Measurements from ENCODE around the gene PLEKHM2. TPM values are rescaled to one million over a fixed set of nuclear protein-coding genes. Genes with fewer than 3 reads are reported as not detected.

Gene PLEKHM2
- total RNA-seq, 1 experiment from 2014 or later, result 33.3 TPM

DNA sequence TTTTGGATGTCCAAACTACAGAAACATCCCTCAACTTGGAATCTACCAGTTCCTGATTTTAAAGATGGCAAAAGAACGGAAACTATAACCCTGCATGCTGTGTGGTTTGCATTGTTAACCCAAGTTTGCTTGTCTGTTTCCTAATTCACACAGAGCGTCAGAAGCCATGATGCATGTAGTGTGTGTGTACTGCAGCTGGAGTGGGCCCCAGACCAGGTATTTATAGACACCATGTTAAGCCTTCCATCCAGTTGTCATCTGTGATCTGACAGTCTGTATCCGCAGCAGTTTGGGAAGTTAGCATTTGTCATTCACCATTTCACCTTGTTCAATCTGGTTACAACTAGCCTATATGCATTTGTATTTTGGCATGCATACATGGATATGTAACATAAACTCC, 27.7 kb upstream of the PLEKHM2 start:
- Mint-ChIP-seq H3K4me3 (ENCODE audit: unreplicated experiment) (no peak overlapping the region), H3K36me3 (ENCODE audit: insufficient read depth, unreplicated experiment) (peaks cover 71% of the 10 kb centered on the region), H3K27ac (ENCODE audit: unreplicated experiment) (no peak overlapping the region), H3K27me3 (ENCODE audit: insufficient read depth, unreplicated experiment) (no peaks in the 10 kb centered on the region), H3K4me1 (ENCODE audit: low read depth, unreplicated experiment) (no peaks in the 10 kb centered on the region), H3K9me3 (ENCODE audit: unreplicated experiment) (no peaks in the 10 kb centered on the region)
- POLR2A ChIA-PET, result no interaction called here
- DNase-seq, result no peak
- Histone ChIP-seq H3K9me3 (no peaks in the 10 kb centered on the region), H3K4me1 (no peaks in the 10 kb centered on the region), H3K4me3 (ENCODE audit: low read depth, low read length) (no peak overlapping the region), H3K36me3 (ENCODE audit: control insufficient read depth, insufficient read depth, low read length) (peaks cover 6% of the 10 kb centered on the region), H3K27me3 (replicated peaks; ENCODE audit: control insufficient read depth, insufficient read depth, low read length) (no peaks in the 10 kb centered on the region)
- intact Hi-C loops (cut with micrococcal nuclease; ENCODE audit: unreplicated experiment), result no loop called here
- TF ChIP-seq, protein P1, sequence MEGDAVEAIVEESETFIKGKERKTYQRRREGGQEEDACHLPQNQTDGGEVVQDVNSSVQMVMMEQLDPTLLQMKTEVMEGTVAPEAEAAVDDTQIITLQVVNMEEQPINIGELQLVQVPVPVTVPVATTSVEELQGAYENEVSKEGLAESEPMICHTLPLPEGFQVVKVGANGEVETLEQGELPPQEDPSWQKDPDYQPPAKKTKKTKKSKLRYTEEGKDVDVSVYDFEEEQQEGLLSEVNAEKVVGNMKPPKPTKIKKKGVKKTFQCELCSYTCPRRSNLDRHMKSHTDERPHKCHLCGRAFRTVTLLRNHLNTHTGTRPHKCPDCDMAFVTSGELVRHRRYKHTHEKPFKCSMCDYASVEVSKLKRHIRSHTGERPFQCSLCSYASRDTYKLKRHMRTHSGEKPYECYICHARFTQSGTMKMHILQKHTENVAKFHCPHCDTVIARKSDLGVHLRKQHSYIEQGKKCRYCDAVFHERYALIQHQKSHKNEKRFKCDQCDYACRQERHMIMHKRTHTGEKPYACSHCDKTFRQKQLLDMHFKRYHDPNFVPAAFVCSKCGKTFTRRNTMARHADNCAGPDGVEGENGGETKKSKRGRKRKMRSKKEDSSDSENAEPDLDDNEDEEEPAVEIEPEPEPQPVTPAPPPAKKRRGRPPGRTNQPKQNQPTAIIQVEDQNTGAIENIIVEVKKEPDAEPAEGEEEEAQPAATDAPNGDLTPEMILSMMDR (IDR thresholded peaks at IDR 0.05; ENCODE audit: insufficient read depth in 1 of 2, low read depth in 1 of 2, low read length in 1 of 2, severe bottlenecking in 1 of 2, unreplicated experiment in 1 of 2), result no peak
- BruUV-seq (replicated peaks), result no TSS peak
- CTCF ChIA-PET, result no interaction called here

- H3K4me1 Mint-ChIP-seq (ENCODE audit: low read depth, unreplicated experiment), result no peaks in the 10 kb centered on the region
- Histone ChIP-seq H3K9me3 (no peaks in the 10 kb centered on the region), H3K36me3 (ENCODE audit: control insufficient read depth, insufficient read depth, low read length) (peaks cover 7% of the 10 kb centered on the region), H3K4me3 (ENCODE audit: low read depth, low read length) (no peak overlapping the region), H3K27me3 (replicated peaks; ENCODE audit: control insufficient read depth, insufficient read depth, low read length) (no peaks in the 10 kb centered on the region), H3K4me1 (no peaks in the 10 kb centered on the region)
- no peaks in the 10 kb centered on the region for H3K27me3 Mint-ChIP-seq (ENCODE audit: insufficient read depth, unreplicated experiment)
- ChIA-PET POLR2A (no interaction called here), CTCF (no interaction called here)
- no peaks in the 10 kb centered on the region for H3K9me3 Mint-ChIP-seq (ENCODE audit: unreplicated experiment)
- DNase-seq, result no peak
- no peak overlapping the region for H3K27ac Mint-ChIP-seq (ENCODE audit: unreplicated experiment)
- intact Hi-C loops (cut with micrococcal nuclease; ENCODE audit: unreplicated experiment), result no loop called here
- no TSS peak for BruUV-seq (replicated peaks)
- no peak overlapping the region for H3K4me3 Mint-ChIP-seq (ENCODE audit: unreplicated experiment)
- peaks cover 71% of the 10 kb centered on the region for H3K36me3 Mint-ChIP-seq (ENCODE audit: insufficient read depth, unreplicated experiment)
- TF ChIP-seq, protein P1 (IDR thresholded peaks at IDR 0.05; ENCODE audit: insufficient read depth in 1 of 2, low read depth in 1 of 2, low read length in 1 of 2, severe bottlenecking in 1 of 2, unreplicated experiment in 1 of 2), result no peak
Measured at GRCh38 chr1:15657021-15657420, 27.1 kb upstream of the PLEKHM2 start.

- no peaks in the 10 kb centered on the region for H3K4me1 Mint-ChIP-seq (ENCODE audit: low read depth, unreplicated experiment)
- H3K36me3 ChIP-seq (ENCODE audit: control insufficient read depth, insufficient read depth, low read length), result peaks cover 7% of the 10 kb centered on the region
- ChIA-PET POLR2A (no interaction called here), CTCF (interaction anchor here (0.6 kb wide), 1 partner anchor 495 kb away, joined by 3 read pairs; no protein-coding TSS in a partner anchor)
- no peak overlapping the region for H3K4me3 ChIP-seq (ENCODE audit: low read depth, low read length)
- H3K36me3 Mint-ChIP-seq (ENCODE audit: insufficient read depth, unreplicated experiment), result peaks cover 61% of the 10 kb centered on the region
- H3K4me1 ChIP-seq, result no peaks in the 10 kb centered on the region
- TF ChIP-seq, protein P1 (IDR thresholded peaks at IDR 0.05; ENCODE audit: insufficient read depth in 1 of 2, low read depth in 1 of 2, low read length in 1 of 2, severe bottlenecking in 1 of 2, unreplicated experiment in 1 of 2), result no peak
- no peak for DNase-seq
- H3K4me3 Mint-ChIP-seq (ENCODE audit: unreplicated experiment), result no peak overlapping the region
- H3K27me3 Mint-ChIP-seq (ENCODE audit: insufficient read depth, unreplicated experiment), result no peaks in the 10 kb centered on the region
- H3K9me3 ChIP-seq, result no peaks in the 10 kb centered on the region
- no peak overlapping the region for H3K27ac Mint-ChIP-seq (ENCODE audit: unreplicated experiment)
- no peaks in the 10 kb centered on the region for H3K27me3 ChIP-seq (replicated peaks; ENCODE audit: control insufficient read depth, insufficient read depth, low read length)
- intact Hi-C loops (cut with micrococcal nuclease; ENCODE audit: unreplicated experiment), result no loop called here
- no peaks in the 10 kb centered on the region for H3K9me3 Mint-ChIP-seq (ENCODE audit: unreplicated experiment)
- BruUV-seq (replicated peaks), result no TSS peak
Measured at GRCh38 chr1:15660151-15660550, 24.0 kb upstream of the PLEKHM2 start.

Measured in Caco-2 (cell line).